T-cell (primary cell): Measurements from ENCODE around the gene APOF. TPM values are rescaled to one million over a fixed set of nuclear protein-coding genes. Genes with fewer than 3 reads are reported as not detected.
"Not testable (repeated sequence)": the region's sequence is repeated elsewhere in the genome, so short reads cannot be mapped to it uniquely, and the experiment has no call there.

Experiments
- ATAC-seq, 4 experiments: fragments of 200-7000 bp in 3 of 4; fragments of 150-1000 bp in 1 of 4; cut with Tn5 transposase; replicated peaks in 1 of 4; 1 replicate in 3 of 4; 2 replicates in 1 of 4; pipeline ENCODE4 v1.10.0; 2021; ENCODE audit warnings: moderate library complexity in 3 of 4, mild to moderate bottlenecking in 2 of 4, moderate number of reproducible peaks in 1 of 4
- CTCF ChIA-PET, 2 donors: fragments of 300-600 bp; sonication (Branson Sonifier 250); formaldehyde crosslinking; loops; one replicate each; lab custom pipeline; 2022; ENCODE audit warnings: antibody characterized with exemption in 2 of 2; lab: Charles Lee
- POLR2A ChIA-PET, 2 donors: fragments of 300-600 bp; sonication (Branson Sonifier 250); formaldehyde crosslinking; loops; one replicate each; lab custom pipeline; 2022; ENCODE audit warnings: antibody characterized with exemption in 2 of 2; lab: Charles Lee
- DNase-seq, 35 experiments: peaks; one replicate each; pipeline versions ENCODE4 v3.0.0 to v3.0.0-alpha.2; 2013 to 2023
- H3K27ac ChIP-seq: one replicate; pipeline ENCODE4 v1.5.1; 2013; ENCODE audit warnings: low read length
- H3K27me3 ChIP-seq, 2 experiments: replicated peaks in 1 of 2; 1 replicate in 1 of 2; 2 replicates in 1 of 2; pipeline versions ENCODE4 v1.6.1 to v1.7.0; 2013; ENCODE audit warnings: low read length in 1 of 2, mixed read lengths in 1 of 2; ENCODE audit not compliant: control insufficient read depth in 2 of 2, insufficient read depth in 2 of 2; ENCODE audit errors: extremely low read depth in 1 of 2
- H3K36me3 ChIP-seq, 2 donors: 1 replicate in 1 of 2; 2 replicates in 1 of 2; pipeline versions ENCODE4 v1.6.1 to v1.7.0; 2013; ENCODE audit warnings: low read length in 1 of 2; ENCODE audit not compliant: control insufficient read depth in 2 of 2, insufficient read depth in 1 of 2; ENCODE audit errors: extremely low read depth in 1 of 2
- H3K4me1 ChIP-seq, 2 experiments: 1 replicate in 1 of 2; 2 replicates in 1 of 2; pipeline versions ENCODE4 v1.6.1 to v1.7.0; 2013; ENCODE audit warnings: low read length in 2 of 2, mixed read lengths in 1 of 2; ENCODE audit not compliant: insufficient read depth in 2 of 2, control insufficient read depth in 1 of 2; ENCODE audit errors: extremely low read depth in 1 of 2
- H3K4me3 ChIP-seq, 2 donors: 1 replicate in 1 of 2; 2 replicates in 1 of 2; pipeline versions ENCODE4 v1.5.1 to v1.7.0; 2013; ENCODE audit warnings: mild to moderate bottlenecking in 2 of 2, low read length in 1 of 2, moderate library complexity in 1 of 2; ENCODE audit not compliant: control insufficient read depth in 1 of 2; ENCODE audit errors: extremely low read depth in 1 of 2
- H3K9me3 ChIP-seq: 2 replicates; pipeline ENCODE4 v1.7.0; 2013
- H3K27ac Mint-ChIP-seq, 2 donors: one replicate each; pipeline ENCODE4 v1.8.0; 2020 to 2021; ENCODE audit warnings: mild to moderate bottlenecking in 2 of 2, mixed read lengths in 2 of 2
- H3K27me3 Mint-ChIP-seq, 2 donors: one replicate each; pipeline ENCODE4 v1.8.0; 2021 to 2022; ENCODE audit warnings: mixed read lengths in 2 of 2
- H3K36me3 Mint-ChIP-seq: one replicate; pipeline ENCODE4 v1.8.0; 2021; ENCODE audit warnings: mixed read lengths
- H3K4me1 Mint-ChIP-seq, 3 donors: one replicate each; pipeline ENCODE4 v1.8.0; 2020 to 2022; ENCODE audit warnings: mixed read lengths in 3 of 3, mild to moderate bottlenecking in 1 of 3
- H3K4me3 Mint-ChIP-seq, 3 donors: one replicate each; pipeline ENCODE4 v1.8.0; 2020 to 2022; ENCODE audit warnings: mild to moderate bottlenecking in 3 of 3, mixed read lengths in 3 of 3, moderate library complexity in 3 of 3
- H3K9me3 Mint-ChIP-seq, 3 donors: one replicate each; pipeline ENCODE4 v1.8.0; 2020 to 2022; ENCODE audit warnings: mixed read lengths in 3 of 3
- WGBS: methylation state at CpG from one replicate; pipeline ENCODE4 v1.1.5; 2013; ENCODE audit warnings: missing lambda C conversion rate; ENCODE audit not compliant: insufficient coverage; 5-methylcytosine and 5-hydroxymethylcytosine counted together
- total RNA-seq, 35 experiments: library from RNA in 6 of 35; stranded (reverse) in 6 of 35; fragments of 120-200 nt in 1 of 35; gene quantifications; one replicate each; pipeline versions ENCODE4 v1.2.1 to v1.2.4 and lab custom pipeline; 2013 to 2026

The APOF gene
- total RNA-seq, 5 donors from 2014 or later (not counting 1 experiment from before 2014, with no cell fraction given) = not detected

DNA sequence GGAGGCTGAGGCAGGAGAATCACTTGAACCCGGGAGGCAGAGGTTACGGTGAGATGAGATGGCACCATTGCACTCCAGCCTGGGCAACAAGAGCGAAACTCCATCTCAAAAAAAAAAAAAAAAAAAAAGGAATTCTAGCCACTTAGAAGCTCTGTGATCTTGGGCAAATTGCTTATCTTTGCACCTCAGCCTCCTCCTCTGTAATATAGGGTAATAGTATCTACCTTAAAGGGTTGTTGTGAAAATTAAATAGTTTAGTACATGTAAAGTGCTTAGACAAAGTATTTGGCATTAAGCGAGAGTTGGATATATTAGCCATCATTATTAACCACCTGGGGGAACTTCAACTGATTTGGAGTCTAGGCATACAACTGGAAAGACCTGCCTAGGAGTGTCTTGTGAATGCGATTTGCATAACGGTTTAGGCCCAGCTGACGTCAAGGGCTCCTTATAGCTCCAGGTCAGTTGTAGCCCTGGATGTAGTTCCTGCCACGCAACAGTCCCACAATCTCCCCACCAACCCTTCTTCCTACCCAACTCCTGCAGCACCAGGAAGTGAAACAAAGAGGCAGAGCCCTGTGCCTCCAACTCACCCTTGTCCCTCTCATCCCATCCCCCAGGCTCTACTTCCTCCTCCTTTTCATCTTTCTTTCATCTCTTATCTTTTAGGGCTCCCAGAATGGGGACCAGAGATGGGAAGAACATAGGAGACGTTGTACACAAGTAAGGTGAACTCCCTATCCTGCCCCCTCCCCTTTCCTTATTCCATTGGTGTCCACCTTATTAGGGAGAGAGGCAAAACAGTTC is 26.1 kb downstream of the APOF start:
- H3K4me1 Mint-ChIP-seq = peaks cover 53 to 73% (median 65%) of the 10 kb centered on the region in 3 donors
- peaks cover 10% of the 10 kb centered on the region for H3K36me3 Mint-ChIP-seq
- H3K27ac ChIP-seq = peak overlapping the region; percentile 9
- POLR2A ChIA-PET = interaction anchor here in 1 of 2 donors (0.5 to 1.5 kb wide), 3 partner anchors 23 to 410 kb away, joined by 3 to 9 read pairs (median 4); partner anchors contain the start of gene STAT2
- H3K27ac Mint-ChIP-seq = peak overlapping the region; percentile 81 to 100
- peaks cover 22 to 50% of the 10 kb centered on the region in 2 experiments for H3K4me1 ChIP-seq
- CTCF ChIA-PET = interaction anchor here (0.5 to 0.7 kb wide), 4 partner anchors 8 to 1116 kb away, joined by 3 to 7 read pairs (median 4); no protein-coding TSS in a partner anchor
- H3K4me3 Mint-ChIP-seq = peak overlapping the region in 1 of 3 donors; percentile 10
- H3K9me3 ChIP-seq = no peaks in the 10 kb centered on the region
- H3K9me3 Mint-ChIP-seq = no peaks in the 10 kb centered on the region
- H3K4me3 ChIP-seq = no peak overlapping the region
- peaks cover 0 to 5% of the 10 kb centered on the region in 2 donors for H3K36me3 ChIP-seq
- no peak for ATAC-seq
- no peak for DNase-seq
- WGBS = 98% methylated on average over 4 of the region's 9 CpGs
- H3K27me3 ChIP-seq = no peaks in the 10 kb centered on the region
- H3K27me3 Mint-ChIP-seq = no peaks in the 10 kb centered on the region

DNA sequence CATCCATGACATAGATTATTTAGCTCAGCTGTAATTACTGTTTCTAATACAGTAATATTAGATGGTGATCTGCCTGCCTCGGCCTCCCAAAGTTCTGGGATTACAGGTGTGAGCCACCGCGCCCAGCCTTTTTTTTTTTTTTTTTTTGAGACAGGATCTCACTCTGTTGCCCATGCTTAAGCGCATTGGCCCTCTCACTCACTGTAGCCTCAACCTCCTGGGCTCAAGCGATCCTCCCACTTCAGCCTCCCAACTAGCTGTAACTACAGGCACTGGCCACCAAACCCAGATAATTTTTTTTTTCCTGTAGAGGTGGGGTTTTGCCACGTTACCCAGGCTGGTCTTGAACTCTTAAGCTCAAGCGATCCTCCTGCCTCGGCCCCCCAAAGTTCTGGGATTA is 27.1 kb downstream of the APOF start:
- H3K9me3 Mint-ChIP-seq, H3K27ac ChIP-seq, DNase-seq, H3K9me3 ChIP-seq, H3K36me3 ChIP-seq, H3K27me3 ChIP-seq, ATAC-seq, H3K27me3 Mint-ChIP-seq, H3K36me3 Mint-ChIP-seq, H3K4me3 ChIP-seq: not testable (repeated sequence)
- H3K4me3 Mint-ChIP-seq = peak overlapping the region in 1 of 3 donors; percentile 7
- CTCF ChIA-PET = interaction anchor here (0.7 to 2.5 kb wide), 4 partner anchors 24 to 1117 kb away, joined by 5 to 19 read pairs (median 6); partner anchors contain the start of gene STAT2 (in 1 of the 2)
- peaks cover 58 to 70% (median 63%) of the 10 kb centered on the region in 3 donors for H3K4me1 Mint-ChIP-seq
- WGBS = 90% methylated on average over 2 of the region's 8 CpGs
- peak overlapping the region in 1 of 2 donors; percentile 49 for H3K27ac Mint-ChIP-seq
- POLR2A ChIA-PET = interaction anchor here (0.6 to 0.7 kb wide), 2 partner anchors 20 to 409 kb away, joined by 3 to 9 read pairs; partner anchors contain the start of gene CNPY2 (in 1 of the 2)
- H3K4me1 ChIP-seq = peaks cover 22 to 46% of the 10 kb centered on the region in 2 experiments

DNA sequence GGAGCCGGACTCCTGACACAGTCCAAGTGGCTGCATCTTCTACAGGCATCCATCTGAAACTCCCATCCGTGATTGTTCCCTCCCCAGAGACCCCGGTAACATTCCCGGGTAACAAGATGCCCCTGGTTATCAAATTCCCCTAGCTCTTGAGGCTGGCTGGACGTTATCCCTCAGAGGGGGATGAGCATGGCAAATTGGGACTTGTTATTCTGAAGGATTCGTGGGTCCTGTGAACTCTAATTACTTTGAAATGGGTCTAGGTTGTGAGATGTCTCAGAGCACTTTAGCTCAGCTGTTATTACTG is 28.2 kb downstream of the APOF start:
- Histone ChIP-seq H3K27ac (peak overlapping the region; percentile 98), H3K27me3 (no peaks in the 10 kb centered on the region), H3K4me1 (peaks cover 12 to 40% of the 10 kb centered on the region in 2 experiments), H3K4me3 (peak overlapping the region; percentile 63 to 88), H3K36me3 (no peaks in the 10 kb centered on the region), H3K9me3 (no peaks in the 10 kb centered on the region)
- H3K27me3 Mint-ChIP-seq = no peaks in the 10 kb centered on the region
- H3K4me3 Mint-ChIP-seq = peak overlapping the region; percentile 85 to 97 (median 92)
- H3K9me3 Mint-ChIP-seq = no peaks in the 10 kb centered on the region
- CTCF ChIA-PET = interaction anchor here in 1 of 2 donors (0.9 to 2.5 kb wide), 3 partner anchors 25 to 145 kb away, joined by 3 to 19 read pairs (median 4); partner anchors contain the start of genes SMARCC2 and STAT2
- no CpG with 5 or more reads among the region's 6 CpGs for WGBS
- H3K27ac Mint-ChIP-seq = peak overlapping the region; percentile 100
- peaks cover 49 to 59% (median 53%) of the 10 kb centered on the region in 3 donors for H3K4me1 Mint-ChIP-seq
- POLR2A ChIA-PET = interaction anchor here in 1 of 2 donors (1.8 kb wide), 1 partner anchor 26 kb away, joined by 10 read pairs; the partner anchor contains the start of gene STAT2
- DNase-seq = no peak
- peaks cover 9% of the 10 kb centered on the region for H3K36me3 Mint-ChIP-seq
- no peak for ATAC-seq

DNA sequence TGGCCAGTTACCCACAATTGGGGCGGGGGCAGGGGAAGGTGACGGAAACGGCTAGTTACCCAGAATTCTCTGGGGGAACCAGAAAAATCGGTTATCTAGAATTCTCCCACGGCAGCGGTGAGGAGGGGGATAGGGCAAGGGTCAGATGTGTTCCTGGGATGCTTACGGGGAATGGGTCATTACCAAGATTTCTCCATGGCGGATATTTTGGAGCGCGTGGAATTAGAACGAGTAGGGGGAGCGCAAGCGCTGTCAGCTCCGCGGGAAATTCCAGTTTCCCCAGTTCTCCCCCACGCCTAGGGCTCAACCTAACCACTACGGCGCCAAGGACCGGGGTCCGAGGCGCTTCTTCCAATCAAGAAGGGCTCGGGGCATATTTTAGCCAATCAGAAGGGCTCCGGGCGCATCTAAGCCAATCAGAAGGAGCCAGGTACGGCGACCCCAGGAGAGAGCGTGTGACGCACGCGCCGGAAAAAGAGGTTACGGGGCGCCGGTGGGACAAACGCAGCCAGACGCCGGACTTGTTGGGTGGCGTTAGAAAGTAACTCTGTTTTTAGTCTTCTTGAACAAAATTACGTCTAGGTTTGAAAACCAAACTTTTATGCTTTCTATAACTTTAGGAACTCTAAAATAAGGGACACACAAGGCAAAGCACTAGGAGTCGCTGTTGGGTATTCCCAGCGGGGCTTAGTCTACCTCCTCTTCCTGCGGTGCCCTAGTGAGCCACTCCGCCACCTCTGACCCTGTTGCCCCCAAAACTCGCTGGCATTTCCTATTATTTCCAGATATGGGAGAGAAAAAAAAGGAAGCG is 28.8 kb downstream of the APOF start, which contains the start of gene PAN2:
Gene PAN2, minus strand, starts transcription at position 322 of the 811 bp plus-strand sequence. CDS start 906 bp downstream, outside the sequence.
- H3K4me3 Mint-ChIP-seq = peak within 1 kb of the TSS; percentile 85 to 97 (median 92)
- ChIA-PET CTCF (interaction anchor here (0.6 to 2.5 kb wide), 8 partner anchors 18 to 182 kb away, joined by 3 to 19 read pairs (median 4); partner anchors contain the start of genes CNPY2 (in 1 of the 2), RNF41 (in 1 of the 2), SMARCC2 (in 1 of the 2) and STAT2 (in 1 of the 2)), POLR2A (interaction anchor here (0.5 to 1.8 kb wide), 6 partner anchors 26 to 587 kb away, joined by 3 to 10 read pairs (median 4); partner anchors contain the start of genes STAT2 (in 2 of the 2) and RAB5B (in 1 of the 2))
- peak within 1 kb of the TSS; percentile 63 to 88 for H3K4me3 ChIP-seq
- DNase-seq (peak; percentile 77 to 97 (median 93)), ATAC-seq (peak; percentile 84 to 85 (median 85))
- H3K27me3 ChIP-seq = no peaks in the 10 kb centered on the region
- peaks cover 43 to 53% (median 47%) of the 10 kb centered on the region in 3 donors for H3K4me1 Mint-ChIP-seq
- no peaks in the 10 kb centered on the region for H3K9me3 Mint-ChIP-seq
- peaks cover 6% of the 10 kb centered on the region for H3K36me3 Mint-ChIP-seq
- H3K4me1 ChIP-seq = peaks cover 10 to 34% of the 10 kb centered on the region in 2 experiments
- peak within 1 kb of the TSS; percentile 100 for H3K27ac Mint-ChIP-seq
- no peaks in the 10 kb centered on the region for H3K27me3 Mint-ChIP-seq
- peak within 1 kb of the TSS; percentile 98 for H3K27ac ChIP-seq
- 0% methylated on average over 18 of the region's 45 CpGs for WGBS
- no peaks in the 10 kb centered on the region for H3K36me3 ChIP-seq
- no peaks in the 10 kb centered on the region for H3K9me3 ChIP-seq

DNA sequence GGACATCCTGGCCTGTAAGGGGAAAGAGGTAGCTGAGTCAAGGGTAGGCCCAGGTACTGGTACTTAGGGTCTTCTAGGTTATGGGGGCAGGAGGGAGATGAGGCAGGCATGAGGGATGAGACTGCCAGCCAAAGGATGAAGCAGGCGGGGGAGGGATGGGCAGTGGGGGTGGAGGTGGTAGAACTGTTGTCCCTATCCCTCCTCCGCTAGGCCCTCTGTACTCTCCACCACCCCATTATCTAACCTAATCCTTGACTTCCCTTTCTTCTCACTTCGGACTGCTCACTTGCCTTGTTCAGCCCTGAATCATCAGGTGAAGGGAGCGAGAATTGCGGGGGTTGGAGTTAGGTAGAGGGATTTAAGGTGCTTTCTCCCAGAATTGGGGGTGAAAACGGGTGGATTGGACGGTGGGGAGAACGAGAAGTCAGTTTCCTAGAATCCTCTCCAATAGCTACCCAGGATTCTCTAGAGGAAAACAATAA is 29.4 kb downstream of the APOF start:
- POLR2A ChIA-PET = interaction anchor here (0.5 to 1.8 kb wide), 7 partner anchors 27 to 1478 kb away, joined by 3 to 10 read pairs (median 4); partner anchors contain the start of genes STAT2 (in 2 of the 2) and RAB5B (in 1 of the 2)
- no peaks in the 10 kb centered on the region for H3K9me3 ChIP-seq
- peaks cover 3% of the 10 kb centered on the region for H3K36me3 Mint-ChIP-seq
- peak overlapping the region; percentile 100 for H3K27ac Mint-ChIP-seq
- no peaks in the 10 kb centered on the region for H3K27me3 ChIP-seq
- CTCF ChIA-PET = interaction anchor here (0.6 to 2.5 kb wide), 7 partner anchors 17 to 181 kb away, joined by 3 to 19 read pairs (median 4); partner anchors contain the start of genes CNPY2 (in 1 of the 2), RNF41 (in 1 of the 2) and STAT2 (in 1 of the 2)
- H3K36me3 ChIP-seq = peaks cover 2 to 3% of the 10 kb centered on the region in 2 donors
- peaks cover 9 to 29% of the 10 kb centered on the region in 2 experiments for H3K4me1 ChIP-seq
- WGBS = no CpG with 5 or more reads among the region's 8 CpGs
- H3K4me3 Mint-ChIP-seq = peak overlapping the region; percentile 85 to 97 (median 92)
- peaks cover 37 to 47% (median 42%) of the 10 kb centered on the region in 3 donors for H3K4me1 Mint-ChIP-seq
- H3K4me3 ChIP-seq = peak overlapping the region; percentile 63 to 88
- ATAC-seq = peak in 2 of 4 experiments; percentile 2 to 7
- peak in 5 of 35 experiments; percentile 1 to 15 (median 8) for DNase-seq
- H3K27ac ChIP-seq = peak overlapping the region; percentile 98
- no peaks in the 10 kb centered on the region for H3K9me3 Mint-ChIP-seq
- no peaks in the 10 kb centered on the region for H3K27me3 Mint-ChIP-seq
